Measurements from ENCODE around the gene SPINK14. TPM values are rescaled to one million over a fixed set of nuclear protein-coding genes. Genes with fewer than 3 reads are reported as not detected.

Gene SPINK14
- total and polyA plus RNA-seq, 7 donors, result not detected

DNA sequence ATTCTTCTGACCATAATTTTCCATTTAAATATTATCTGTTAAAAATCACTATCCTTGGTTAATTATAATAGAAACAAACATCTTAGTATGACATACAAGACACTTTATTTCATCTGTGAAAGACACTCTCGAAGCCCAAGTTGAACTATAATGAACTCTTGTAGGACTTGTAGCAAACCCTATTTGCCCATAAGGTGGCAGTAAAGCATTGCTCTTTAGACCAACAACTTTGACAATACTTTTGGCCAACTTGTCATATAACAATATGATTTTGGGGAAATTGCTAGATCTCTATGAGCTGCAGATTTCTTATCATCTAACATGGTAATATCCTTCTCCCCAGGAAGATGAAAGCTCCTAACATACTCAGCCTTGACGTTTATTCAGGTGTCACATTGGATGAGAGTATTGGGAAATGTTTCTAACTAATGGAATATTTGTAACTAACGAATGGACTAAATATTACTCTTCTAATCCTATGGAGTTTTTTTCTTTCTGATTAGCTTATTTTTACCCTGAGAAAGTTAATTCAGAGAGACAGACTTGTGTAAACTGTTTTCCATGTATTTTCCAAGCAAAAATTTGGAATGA lies 11.0 kb downstream of the SPINK14 start:
- Histone ChIP-seq H3K4me1 (peaks cover 0 to 11% (median 2%) of the 10 kb centered on the region in 4 donors), H3K9me3 (no peaks in the 10 kb centered on the region), H3K27me3 (no peaks in the 10 kb centered on the region), H3K4me3 (no peak overlapping the region), H3K27ac (no peak overlapping the region), H3K36me3 (no peaks in the 10 kb centered on the region)
- intact Hi-C loops (cut with DNase I), result loop anchor here (1.0 to 10.0 kb wide), 4 partner anchors 195 to 855 kb away; no protein-coding TSS in a partner anchor
- no peak for DNase-seq
- no peak for TF ChIP-seq POLR2A (IDR thresholded peaks at IDR 0.05)
- TF ChIP-seq, protein P1, sequence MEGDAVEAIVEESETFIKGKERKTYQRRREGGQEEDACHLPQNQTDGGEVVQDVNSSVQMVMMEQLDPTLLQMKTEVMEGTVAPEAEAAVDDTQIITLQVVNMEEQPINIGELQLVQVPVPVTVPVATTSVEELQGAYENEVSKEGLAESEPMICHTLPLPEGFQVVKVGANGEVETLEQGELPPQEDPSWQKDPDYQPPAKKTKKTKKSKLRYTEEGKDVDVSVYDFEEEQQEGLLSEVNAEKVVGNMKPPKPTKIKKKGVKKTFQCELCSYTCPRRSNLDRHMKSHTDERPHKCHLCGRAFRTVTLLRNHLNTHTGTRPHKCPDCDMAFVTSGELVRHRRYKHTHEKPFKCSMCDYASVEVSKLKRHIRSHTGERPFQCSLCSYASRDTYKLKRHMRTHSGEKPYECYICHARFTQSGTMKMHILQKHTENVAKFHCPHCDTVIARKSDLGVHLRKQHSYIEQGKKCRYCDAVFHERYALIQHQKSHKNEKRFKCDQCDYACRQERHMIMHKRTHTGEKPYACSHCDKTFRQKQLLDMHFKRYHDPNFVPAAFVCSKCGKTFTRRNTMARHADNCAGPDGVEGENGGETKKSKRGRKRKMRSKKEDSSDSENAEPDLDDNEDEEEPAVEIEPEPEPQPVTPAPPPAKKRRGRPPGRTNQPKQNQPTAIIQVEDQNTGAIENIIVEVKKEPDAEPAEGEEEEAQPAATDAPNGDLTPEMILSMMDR (IDR thresholded peaks at IDR 0.05), result peak; percentile 42 to 73 (median 54)
- 37 to 39% methylated on average over 3 of the region's 3 CpGs for WGBS, 2 donors

GRCh38 chr5:148186248-148187003 lies 18.1 kb downstream of the SPINK14 start:
- Histone ChIP-seq H3K4me1 (peaks cover 0 to 3% (median 0%) of the 10 kb centered on the region in 4 donors), H3K36me3 (no peaks in the 10 kb centered on the region), H3K27ac (no peak overlapping the region), H3K9me3 (no peaks in the 10 kb centered on the region), H3K27me3 (no peaks in the 10 kb centered on the region), H3K4me3 (no peak overlapping the region)
- intact Hi-C loops (cut with DNase I), result no loop called here
- DNase-seq, result no peak
- 63 to 77% methylated on average over 3 of the region's 3 CpGs for WGBS, 2 donors
- peak in 1 of 4 donors; percentile 34 for TF ChIP-seq POLR2AphosphoS5 (IDR thresholded peaks at IDR 0.05)
- TF ChIP-seq POLR2A (IDR thresholded peaks at IDR 0.05), result no peak
- TF ChIP-seq EP300 (IDR thresholded peaks at IDR 0.05), result no peak
- TF ChIP-seq, protein P1 (IDR thresholded peaks at IDR 0.05), result no peak

DNA sequence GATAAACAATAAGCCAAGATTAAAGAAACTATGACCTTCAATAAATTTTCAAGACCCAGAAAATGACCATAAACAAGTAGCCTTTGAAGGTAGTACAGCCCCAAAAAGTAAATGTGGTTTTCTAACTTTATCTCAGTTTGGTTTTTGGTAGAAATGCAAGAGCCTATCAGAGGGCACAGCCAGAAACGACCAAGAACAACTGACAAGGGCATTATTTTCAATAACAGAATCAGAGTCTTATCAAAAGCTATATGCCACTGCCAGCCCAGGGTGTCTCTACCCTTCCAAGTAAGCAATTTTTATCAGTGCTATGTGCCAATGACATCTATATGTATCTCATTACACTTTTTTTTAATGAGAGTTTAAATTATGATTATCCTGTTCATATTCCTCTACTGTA lies 22.7 kb downstream of the SPINK14 start:
- WGBS, 2 donors, result 56 to 67% methylated on average over 1 of the region's 1 CpG
- DNase-seq, result no peak
- Histone ChIP-seq H3K4me1 (peaks cover 0 to 21% (median 7%) of the 10 kb centered on the region in 4 donors), H3K27ac (peak overlapping the region in 2 of 4 donors; percentile 80), H3K36me3 (no peaks in the 10 kb centered on the region), H3K27me3 (no peaks in the 10 kb centered on the region), H3K4me3 (no peak overlapping the region), H3K9me3 (no peaks in the 10 kb centered on the region)
- intact Hi-C loops (cut with DNase I), result no loop called here
- no peak for TF ChIP-seq EP300 (IDR thresholded peaks at IDR 0.05)
- TF ChIP-seq POLR2AphosphoS5 (IDR thresholded peaks at IDR 0.05), result no peak

DNA sequence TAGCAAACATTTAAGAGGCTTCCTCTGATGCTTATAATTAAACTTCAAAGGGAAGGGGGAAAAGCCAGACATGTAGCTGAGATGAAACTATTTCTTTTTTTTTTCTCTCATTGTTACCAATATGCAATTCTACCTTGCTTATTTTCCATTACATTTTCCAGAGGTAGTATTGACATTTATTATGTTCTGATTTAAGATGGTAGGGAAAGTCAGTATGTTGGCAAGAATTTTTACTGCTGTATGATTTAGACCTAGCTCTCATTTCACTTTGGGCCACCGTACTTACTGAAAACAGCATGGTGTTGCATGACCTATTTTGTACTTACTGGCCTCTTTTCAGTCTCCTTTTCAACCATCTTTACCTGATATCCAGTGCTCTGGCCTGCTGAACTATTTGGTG lies 24.9 kb downstream of the SPINK14 start:
- no peaks in the 10 kb centered on the region for H3K9me3 ChIP-seq
- peak overlapping the region in 3 of 4 donors; percentile 71 to 80 (median 80) for H3K27ac ChIP-seq
- 66 to 89% methylated on average over 1 of the region's 1 CpG for WGBS, 2 donors
- H3K27me3 ChIP-seq, result no peaks in the 10 kb centered on the region
- intact Hi-C loops (cut with DNase I), result no loop called here
- H3K36me3 ChIP-seq, result no peaks in the 10 kb centered on the region
- TF ChIP-seq POLR2AphosphoS5 (IDR thresholded peaks at IDR 0.05), result peak; percentile 85 to 95 (median 89)
- peak; percentile 55 to 90 (median 69) for TF ChIP-seq EP300 (IDR thresholded peaks at IDR 0.05)
- TF ChIP-seq, protein P1 (IDR thresholded peaks at IDR 0.05), result no peak
- peaks cover 0 to 21% (median 7%) of the 10 kb centered on the region in 4 donors for H3K4me1 ChIP-seq
- DNase-seq, result no peak
- H3K4me3 ChIP-seq, result no peak overlapping the region

GRCh38 chr5:148201151-148201550 lies 32.8 kb downstream of the SPINK14 start:
- H3K27ac ChIP-seq, result no peak overlapping the region
- H3K9me3 ChIP-seq, result no peaks in the 10 kb centered on the region
- intact Hi-C loops (cut with DNase I), result no loop called here
- peaks cover 0 to 12% (median 6%) of the 10 kb centered on the region in 4 donors for H3K4me1 ChIP-seq
- TF ChIP-seq POLR2AphosphoS5 (IDR thresholded peaks at IDR 0.05), result no peak
- TF ChIP-seq POLR2A (IDR thresholded peaks at IDR 0.05), result no peak
- TF ChIP-seq, protein P1 (IDR thresholded peaks at IDR 0.05), result no peak
- no peak for TF ChIP-seq EP300 (IDR thresholded peaks at IDR 0.05)
- DNase-seq, result no peak
- WGBS, 2 donors, result 23 to 47% methylated on average over 2 of the region's 2 CpGs
- no peaks in the 10 kb centered on the region for H3K36me3 ChIP-seq
- H3K27me3 ChIP-seq, result no peaks in the 10 kb centered on the region
- no peak overlapping the region for H3K4me3 ChIP-seq
